Subcutaneous adipose tissue (tissue), 4 donors: ENCODE data around the gene ANXA10. TPM values are rescaled to one million over a fixed set of nuclear protein-coding genes. Genes with fewer than 3 reads are reported as not detected.

Experiments used
- CTCF ChIP-seq: fragments of 450-650 bp; IDR thresholded peaks from one replicate; pipeline ENCODE4 v1.5.1; 2016; ENCODE audit warnings: low read depth, mild to moderate bottlenecking, control low read depth, antibody characterized with exemption, moderate library complexity
- total RNA-seq, 4 donors: library from RNA; depleted of rRNA; stranded (reverse); fragments of >200 nt; gene quantifications; one replicate each; pipeline ENCODE4 v1.1.0, GENCODE V29; 2016

Gene ANXA10
- total RNA-seq, 4 donors from 2014 or later: not detected

GRCh38 chr4:168143601-168144000 lies 51.3 kb downstream of the ANXA10 start:
- TF ChIP-seq CTCF: no peak

- no peak for TF ChIP-seq CTCF
Observed at GRCh38 chr4:168150420-168151050, 58.2 kb downstream of the ANXA10 start.

GRCh38 chr4:168151327-168151726 lies 59.0 kb downstream of the ANXA10 start:
- TF ChIP-seq CTCF: no peak

- no peak for TF ChIP-seq CTCF
Observed at GRCh38 chr4:168152837-168153500, 60.6 kb downstream of the ANXA10 start.

- no peak for TF ChIP-seq CTCF
Observed at GRCh38 chr4:168153596-168154440, 61.5 kb downstream of the ANXA10 start.

- TF ChIP-seq CTCF: no peak
Observed at GRCh38 chr4:168154546-168155277, 62.4 kb downstream of the ANXA10 start.

- no peak for TF ChIP-seq CTCF
Observed at GRCh38 chr4:168162604-168163003, 70.3 kb downstream of the ANXA10 start.
